H9 (cell line): ENCODE results near the gene APBA2. TPM values are rescaled to one million over a fixed set of nuclear protein-coding genes. Genes with fewer than 3 reads are reported as not detected.

ENCODE experiments used
- DNase-seq: peaks from one replicate; pipeline ENCODE4 v3.0.0-alpha.2; 2017
- H2AFZ ChIP-seq: one replicate; pipeline ENCODE4 v1.6.1; 2013; ENCODE audit warnings: mild to moderate bottlenecking, low read length, control low read depth, moderate library complexity
- H2AK5ac ChIP-seq: 2 replicates; pipeline ENCODE4 v1.6.1; 2013; ENCODE audit warnings: low read length, control low read depth, mixed read lengths; ENCODE audit not compliant: insufficient read length
- H2BK120ac ChIP-seq: one replicate; pipeline ENCODE4 v1.6.1; 2013; ENCODE audit warnings: low read depth, mild to moderate bottlenecking, low read length, control low read depth, inconsistent platforms; ENCODE audit not compliant: poor library complexity, severe bottlenecking
- H2BK12ac ChIP-seq: 2 replicates; pipeline ENCODE4 v1.6.1; 2013; ENCODE audit warnings: low read length, control low read depth, mixed read lengths, low read depth; ENCODE audit not compliant: insufficient read length
- H2BK15ac ChIP-seq: 2 replicates; pipeline ENCODE4 v1.6.1; 2013; ENCODE audit warnings: low read depth, low read length, control low read depth
- H2BK20ac ChIP-seq: one replicate; pipeline ENCODE4 v1.6.1; 2013; ENCODE audit warnings: low read depth, mild to moderate bottlenecking, low read length, control low read depth, inconsistent platforms; ENCODE audit not compliant: poor library complexity, severe bottlenecking
- H2BK5ac ChIP-seq: 2 replicates; pipeline ENCODE4 v1.6.1; 2013; ENCODE audit warnings: low read length, control low read depth, mixed read lengths; ENCODE audit not compliant: insufficient read length
- H3K14ac ChIP-seq: 2 replicates; pipeline ENCODE4 v1.6.1; 2013; ENCODE audit warnings: low read length, control low read depth; ENCODE audit not compliant: insufficient read depth
- H3K18ac ChIP-seq: 2 replicates; pipeline ENCODE4 v1.6.1; 2013; ENCODE audit warnings: low read depth, mild to moderate bottlenecking, mixed read lengths, low read length, control low read depth; ENCODE audit not compliant: insufficient read length
- H3K23ac ChIP-seq: 2 replicates; pipeline ENCODE4 v1.6.1; 2013; ENCODE audit warnings: low read length, control low read depth, mixed read lengths, low read depth; ENCODE audit not compliant: insufficient read length
- H3K23me2 ChIP-seq: 2 replicates; pipeline ENCODE4 v1.6.1; 2013; ENCODE audit warnings: low read depth, mild to moderate bottlenecking, mixed read lengths, low read length, control low read depth; ENCODE audit not compliant: insufficient read length, poor library complexity, severe bottlenecking
- H3K27ac ChIP-seq: 2 replicates; pipeline ENCODE4 v1.5.1; 2013; ENCODE audit warnings: low read length, control low read depth, mixed read lengths, low read depth; ENCODE audit not compliant: insufficient read length
- H3K27me3 ChIP-seq: 2 replicates; pipeline ENCODE4 v1.6.1; 2013; ENCODE audit warnings: low read length, control low read depth, inconsistent platforms; ENCODE audit not compliant: insufficient read depth
- H3K4ac ChIP-seq: 2 replicates; pipeline ENCODE4 v1.6.1; 2013; ENCODE audit warnings: low read depth, mild to moderate bottlenecking, control low read depth, inconsistent platforms, low read length, moderate library complexity
- H3K4me1 ChIP-seq: 2 replicates; pipeline ENCODE4 v1.6.1; 2013; ENCODE audit warnings: low read length, control low read depth, inconsistent platforms; ENCODE audit not compliant: insufficient read depth
- H3K4me2 ChIP-seq: 2 replicates; pipeline ENCODE4 v1.6.1; 2013; ENCODE audit warnings: low read length, control low read depth, mixed read lengths; ENCODE audit not compliant: insufficient read length, insufficient read depth
- H3K56ac ChIP-seq: 2 replicates; pipeline ENCODE4 v1.6.1; 2013; ENCODE audit warnings: low read depth, mild to moderate bottlenecking, mixed read lengths, low read length, control low read depth; ENCODE audit not compliant: insufficient read length
- H3K79me1 ChIP-seq: 2 replicates; pipeline ENCODE4 v1.6.1; 2013; ENCODE audit warnings: low read depth, mild to moderate bottlenecking, moderate library complexity, low read length, control low read depth, inconsistent platforms; ENCODE audit not compliant: insufficient read depth, poor library complexity, severe bottlenecking
- H3K79me2 ChIP-seq: 2 replicates; pipeline ENCODE4 v1.6.1; 2013; ENCODE audit warnings: low read length, control low read depth, inconsistent platforms; ENCODE audit not compliant: insufficient read depth
- H3K9ac ChIP-seq: 2 replicates; pipeline ENCODE4 v1.6.1; 2013; ENCODE audit warnings: low read length, control low read depth, mixed read lengths; ENCODE audit not compliant: insufficient read length; ENCODE audit errors: extremely low read depth
- H3K9me3 ChIP-seq: one replicate; pipeline ENCODE4 v1.6.1; 2013; ENCODE audit warnings: low read depth, low read length, inconsistent platforms; ENCODE audit not compliant: control insufficient read depth
- H3T11ph ChIP-seq: one replicate; pipeline ENCODE4 v1.6.1; 2013; ENCODE audit warnings: mild to moderate bottlenecking, low read length, control low read depth, inconsistent platforms
- H4K20me1 ChIP-seq: one replicate; pipeline ENCODE4 v1.6.1; 2013; ENCODE audit not compliant: control insufficient read depth, insufficient read length, insufficient read depth
- H4K5ac ChIP-seq: 2 replicates; pipeline ENCODE4 v1.6.1; 2013; ENCODE audit warnings: low read depth, mild to moderate bottlenecking, mixed read lengths, low read length, control low read depth; ENCODE audit not compliant: insufficient read length
- H4K8ac ChIP-seq: replicated peaks from 2 replicates; pipeline ENCODE4 v1.6.1; 2013; ENCODE audit warnings: low read length, control low read depth, mixed read lengths, low read depth; ENCODE audit not compliant: insufficient read length
- H4K91ac ChIP-seq: 2 replicates; pipeline ENCODE4 v1.6.1; 2013; ENCODE audit warnings: low read depth, mild to moderate bottlenecking, moderate library complexity, mixed read lengths, low read length, control low read depth; ENCODE audit not compliant: insufficient read length
- H3K27ac Mint-ChIP-seq, 3 experiments: 2 replicates in 2 of 3; 3 replicates in 1 of 3; pipeline ENCODE4 v1.8.0; 2020 to 2021; ENCODE audit warnings: mixed read lengths in 3 of 3, mild to moderate bottlenecking in 1 of 3, moderate library complexity in 1 of 3
- H3K27me3 Mint-ChIP-seq: 2 replicates; pipeline ENCODE4 v1.8.0; 2021; ENCODE audit warnings: low read depth, mild to moderate bottlenecking, moderate library complexity, mixed read lengths
- H3K36me3 Mint-ChIP-seq, 3 experiments: 2 replicates in 2 of 3; 3 replicates in 1 of 3; pipeline ENCODE4 v1.8.0; 2020 to 2021; ENCODE audit warnings: low read depth in 3 of 3, mixed read lengths in 3 of 3; ENCODE audit not compliant: insufficient read depth in 1 of 3
- H3K4me1 Mint-ChIP-seq, 2 experiments: 2 replicates each; pipeline ENCODE4 v1.8.0; 2020; ENCODE audit warnings: mixed read lengths in 2 of 2
- H3K4me3 Mint-ChIP-seq, 2 experiments: 2 replicates in 1 of 2; 3 replicates in 1 of 2; pipeline ENCODE4 v1.8.0; 2020 to 2021; ENCODE audit warnings: mild to moderate bottlenecking in 2 of 2, mixed read lengths in 2 of 2, moderate library complexity in 1 of 2
- H3K9me3 Mint-ChIP-seq, 2 experiments: 2 replicates in 1 of 2; 3 replicates in 1 of 2; pipeline ENCODE4 v1.8.0; 2020; ENCODE audit warnings: mild to moderate bottlenecking in 2 of 2, mixed read lengths in 2 of 2, moderate library complexity in 1 of 2
- CTCF ChIP-seq: fragments of 200-600 bp; sonication (generic); conservative IDR thresholded peaks from 3 replicates; pipeline ENCODE4 v1.8.0; 2021; ENCODE audit warnings: antibody characterized with exemption, mild to moderate bottlenecking
- WGBS: extraction: QIAGEN DNeasy Blood & Tissue Kit; methylation state at CpG from one replicate; pipeline ENCODE4 v1.1.7; 2013; ENCODE audit warnings: missing lambda C conversion rate, low lambda C conversion rate, mixed read lengths; ENCODE audit not compliant: insufficient read length; ENCODE audit errors: extremely low coverage; 5-methylcytosine and 5-hydroxymethylcytosine counted together
- total RNA-seq: library from RNA; stranded (reverse); gene quantifications from 2 replicates; pipeline ENCODE4 v1.2.1, GENCODE V29; 2021

The APBA2 gene
- total RNA-seq, 1 experiment from 2014 or later: 14.3 TPM

- Histone ChIP-seq H3K4ac (no peak overlapping the region), H2BK15ac (no peak overlapping the region), H3T11ph (no peak overlapping the region), H3K9ac (no peak overlapping the region), H3K4me2 (no peak overlapping the region), H2AFZ (no peak overlapping the region), H3K4me1 (no peaks in the 10 kb centered on the region), H3K18ac (peak overlapping the region; percentile 34), H3K79me2 (no peaks in the 10 kb centered on the region; the same call in 1 of the 2 replicates), H4K91ac (no peak overlapping the region), H2AK5ac (no peak overlapping the region), H2BK20ac (no peak overlapping the region), H3K9me3 (peaks cover 3% of the 10 kb centered on the region), H3K23me2 (no peaks in the 10 kb centered on the region), H4K20me1 (peaks cover 2% of the 10 kb centered on the region), H4K8ac (no peak overlapping the region), H3K14ac (no peak overlapping the region), H2BK12ac (no peak overlapping the region), H3K27me3 (no peaks in the 10 kb centered on the region), H2BK120ac (no peak overlapping the region), H3K79me1 (no peaks in the 10 kb centered on the region), H3K27ac (no peak overlapping the region), H4K5ac (no peak overlapping the region), H2BK5ac (no peak overlapping the region), H3K23ac (no peak overlapping the region), H3K56ac (no peak overlapping the region)
- no peaks in the 10 kb centered on the region; the same call in 1 of the 2 replicates for H3K27me3 Mint-ChIP-seq
- DNase-seq: no peak
- peaks cover 3 to 4% of the 10 kb centered on the region in 2 experiments; a peak in 3 of 4 replicates for H3K4me1 Mint-ChIP-seq
- no peak overlapping the region for H3K4me3 Mint-ChIP-seq
- TF ChIP-seq CTCF: no peak
- H3K9me3 Mint-ChIP-seq: peaks cover 13 to 17% of the 10 kb centered on the region in 2 experiments
- no CpG with 5 or more reads among the region's 6 CpGs for whole genome bisulfite sequencing
- H3K27ac Mint-ChIP-seq: no peak overlapping the region
- H3K36me3 Mint-ChIP-seq: peaks cover 10 to 21% (median 20%) of the 10 kb centered on the region in 3 experiments
Observed at GRCh38 chr15:28895566-28895965, 9.8 kb downstream of the APBA2 start.
